HL-60 (cell line): Measurements from ENCODE around the gene NF1.

Experiments
- DNase-seq, 2 experiments: peaks; one replicate each; pipeline ENCODE4 v3.0.0-alpha.2; 2010 to 2020; ENCODE audit warnings: low read depth in 1 of 2, low spot score in 1 of 2
- H3K27ac ChIP-seq: fragments of 250-450 bp; sonication (Bioruptor Pico); replicated peaks from 2 replicates; pipeline ENCODE4 v1.5.1; 2020; ENCODE audit warnings: mild to moderate bottlenecking, moderate library complexity
- H3K27me3 ChIP-seq: fragments of 250-450 bp; sonication (Bioruptor Pico); 2 replicates; pipeline ENCODE4 v1.5.1; 2021; ENCODE audit warnings: mild to moderate bottlenecking, moderate library complexity; ENCODE audit not compliant: insufficient read depth, poor library complexity, severe bottlenecking
- H3K4me3 ChIP-seq: replicated peaks from 2 replicates; pipeline ENCODE4 v1.5.1; 2011; ENCODE audit warnings: mild to moderate bottlenecking, control low read depth, low read length; ENCODE audit not compliant: insufficient read depth
- GABPA ChIP-seq: IDR thresholded peaks from 2 replicates; pipeline ENCODE4 v1.6.1; 2012; ENCODE audit warnings: low read depth
- POLR2AphosphoS5 ChIP-seq: IDR thresholded peaks from 2 replicates; pipeline ENCODE4 v1.6.1; 2012; ENCODE audit warnings: low read depth
- REST ChIP-seq: IDR thresholded peaks from 2 replicates; pipeline ENCODE4 v1.6.1; 2012; ENCODE audit warnings: low read depth; ENCODE audit not compliant: insufficient replicate concordance
- SPI1 ChIP-seq: IDR thresholded peaks from 2 replicates; pipeline ENCODE4 v1.6.1; 2012; ENCODE audit warnings: low read depth, mild to moderate bottlenecking, borderline replicate concordance
- TF ChIP-seq, protein P1 (sequence below): IDR thresholded peaks from one replicate; pipeline ENCODE4 v1.5.1; 2011; ENCODE audit warnings: low read length, control low read depth, inconsistent platforms; ENCODE audit not compliant: insufficient read depth

The NF1 gene

GRCh38 chr17:31269036-31269577 is 174.3 kb downstream of the NF1 start:
- DNase-seq: no peak

GRCh38 chr17:31269578-31269983 is 174.8 kb downstream of the NF1 start:
- TF ChIP-seq SPI1 (no peak), GABPA (no peak), POLR2AphosphoS5 (no peak), REST (no peak)
- TF ChIP-seq, protein P1, sequence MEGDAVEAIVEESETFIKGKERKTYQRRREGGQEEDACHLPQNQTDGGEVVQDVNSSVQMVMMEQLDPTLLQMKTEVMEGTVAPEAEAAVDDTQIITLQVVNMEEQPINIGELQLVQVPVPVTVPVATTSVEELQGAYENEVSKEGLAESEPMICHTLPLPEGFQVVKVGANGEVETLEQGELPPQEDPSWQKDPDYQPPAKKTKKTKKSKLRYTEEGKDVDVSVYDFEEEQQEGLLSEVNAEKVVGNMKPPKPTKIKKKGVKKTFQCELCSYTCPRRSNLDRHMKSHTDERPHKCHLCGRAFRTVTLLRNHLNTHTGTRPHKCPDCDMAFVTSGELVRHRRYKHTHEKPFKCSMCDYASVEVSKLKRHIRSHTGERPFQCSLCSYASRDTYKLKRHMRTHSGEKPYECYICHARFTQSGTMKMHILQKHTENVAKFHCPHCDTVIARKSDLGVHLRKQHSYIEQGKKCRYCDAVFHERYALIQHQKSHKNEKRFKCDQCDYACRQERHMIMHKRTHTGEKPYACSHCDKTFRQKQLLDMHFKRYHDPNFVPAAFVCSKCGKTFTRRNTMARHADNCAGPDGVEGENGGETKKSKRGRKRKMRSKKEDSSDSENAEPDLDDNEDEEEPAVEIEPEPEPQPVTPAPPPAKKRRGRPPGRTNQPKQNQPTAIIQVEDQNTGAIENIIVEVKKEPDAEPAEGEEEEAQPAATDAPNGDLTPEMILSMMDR: no peak
- no peak for DNase-seq
- H3K4me3 ChIP-seq: no peak overlapping the region
- H3K27me3 ChIP-seq: no peaks in the 10 kb centered on the region
- no peak overlapping the region for H3K27ac ChIP-seq

More at GRCh38 chr17:31269036-31269577, 174.3 kb downstream of the NF1 start:
- Histone ChIP-seq H3K27ac (no peak overlapping the region), H3K4me3 (no peak overlapping the region), H3K27me3 (no peaks in the 10 kb centered on the region)
- no peak for TF ChIP-seq POLR2AphosphoS5
- TF ChIP-seq, protein P1: no peak
- no peak for TF ChIP-seq SPI1
- TF ChIP-seq GABPA: no peak
- no peak for TF ChIP-seq REST

GRCh38 chr17:31272236-31272635 is 177.5 kb downstream of the NF1 start:
- TF ChIP-seq, protein P1: no peak
- TF ChIP-seq SPI1 (no peak), GABPA (no peak), POLR2AphosphoS5 (no peak), REST (no peak)
- Histone ChIP-seq H3K4me3 (no peak overlapping the region), H3K27ac (no peak overlapping the region), H3K27me3 (no peaks in the 10 kb centered on the region)
- no peak for DNase-seq
